H9 (cell line): ENCODE data around the gene FRZB. TPM values are rescaled to one million over a fixed set of nuclear protein-coding genes. Genes with fewer than 3 reads are reported as not detected.

Experiments used
- DNase-seq: peaks from one replicate; pipeline ENCODE4 v3.0.0-alpha.2; 2017
- H2AFZ ChIP-seq: one replicate; pipeline ENCODE4 v1.6.1; 2013; ENCODE audit warnings: mild to moderate bottlenecking, low read length, control low read depth, moderate library complexity
- H2AK5ac ChIP-seq: 2 replicates; pipeline ENCODE4 v1.6.1; 2013; ENCODE audit warnings: low read length, control low read depth, mixed read lengths; ENCODE audit not compliant: insufficient read length
- H2BK120ac ChIP-seq: one replicate; pipeline ENCODE4 v1.6.1; 2013; ENCODE audit warnings: low read depth, mild to moderate bottlenecking, low read length, control low read depth, inconsistent platforms; ENCODE audit not compliant: poor library complexity, severe bottlenecking
- H2BK12ac ChIP-seq: 2 replicates; pipeline ENCODE4 v1.6.1; 2013; ENCODE audit warnings: low read length, control low read depth, mixed read lengths, low read depth; ENCODE audit not compliant: insufficient read length
- H2BK15ac ChIP-seq: 2 replicates; pipeline ENCODE4 v1.6.1; 2013; ENCODE audit warnings: low read depth, low read length, control low read depth
- H2BK20ac ChIP-seq: one replicate; pipeline ENCODE4 v1.6.1; 2013; ENCODE audit warnings: low read depth, mild to moderate bottlenecking, low read length, control low read depth, inconsistent platforms; ENCODE audit not compliant: poor library complexity, severe bottlenecking
- H2BK5ac ChIP-seq: 2 replicates; pipeline ENCODE4 v1.6.1; 2013; ENCODE audit warnings: low read length, control low read depth, mixed read lengths; ENCODE audit not compliant: insufficient read length
- H3K14ac ChIP-seq: 2 replicates; pipeline ENCODE4 v1.6.1; 2013; ENCODE audit warnings: low read length, control low read depth; ENCODE audit not compliant: insufficient read depth
- H3K18ac ChIP-seq: 2 replicates; pipeline ENCODE4 v1.6.1; 2013; ENCODE audit warnings: low read depth, mild to moderate bottlenecking, mixed read lengths, low read length, control low read depth; ENCODE audit not compliant: insufficient read length
- H3K23ac ChIP-seq: 2 replicates; pipeline ENCODE4 v1.6.1; 2013; ENCODE audit warnings: low read length, control low read depth, mixed read lengths, low read depth; ENCODE audit not compliant: insufficient read length
- H3K23me2 ChIP-seq: 2 replicates; pipeline ENCODE4 v1.6.1; 2013; ENCODE audit warnings: low read depth, mild to moderate bottlenecking, mixed read lengths, low read length, control low read depth; ENCODE audit not compliant: insufficient read length, poor library complexity, severe bottlenecking
- H3K27ac ChIP-seq: 2 replicates; pipeline ENCODE4 v1.5.1; 2013; ENCODE audit warnings: low read length, control low read depth, mixed read lengths, low read depth; ENCODE audit not compliant: insufficient read length
- H3K27me3 ChIP-seq: 2 replicates; pipeline ENCODE4 v1.6.1; 2013; ENCODE audit warnings: low read length, control low read depth, inconsistent platforms; ENCODE audit not compliant: insufficient read depth
- H3K4ac ChIP-seq: 2 replicates; pipeline ENCODE4 v1.6.1; 2013; ENCODE audit warnings: low read depth, mild to moderate bottlenecking, control low read depth, inconsistent platforms, low read length, moderate library complexity
- H3K4me1 ChIP-seq: 2 replicates; pipeline ENCODE4 v1.6.1; 2013; ENCODE audit warnings: low read length, control low read depth, inconsistent platforms; ENCODE audit not compliant: insufficient read depth
- H3K4me2 ChIP-seq: 2 replicates; pipeline ENCODE4 v1.6.1; 2013; ENCODE audit warnings: low read length, control low read depth, mixed read lengths; ENCODE audit not compliant: insufficient read length, insufficient read depth
- H3K56ac ChIP-seq: 2 replicates; pipeline ENCODE4 v1.6.1; 2013; ENCODE audit warnings: low read depth, mild to moderate bottlenecking, mixed read lengths, low read length, control low read depth; ENCODE audit not compliant: insufficient read length
- H3K79me1 ChIP-seq: 2 replicates; pipeline ENCODE4 v1.6.1; 2013; ENCODE audit warnings: low read depth, mild to moderate bottlenecking, moderate library complexity, low read length, control low read depth, inconsistent platforms; ENCODE audit not compliant: insufficient read depth, poor library complexity, severe bottlenecking
- H3K79me2 ChIP-seq: 2 replicates; pipeline ENCODE4 v1.6.1; 2013; ENCODE audit warnings: low read length, control low read depth, inconsistent platforms; ENCODE audit not compliant: insufficient read depth
- H3K9ac ChIP-seq: 2 replicates; pipeline ENCODE4 v1.6.1; 2013; ENCODE audit warnings: low read length, control low read depth, mixed read lengths; ENCODE audit not compliant: insufficient read length; ENCODE audit errors: extremely low read depth
- H3K9me3 ChIP-seq: one replicate; pipeline ENCODE4 v1.6.1; 2013; ENCODE audit warnings: low read depth, low read length, inconsistent platforms; ENCODE audit not compliant: control insufficient read depth
- H3T11ph ChIP-seq: one replicate; pipeline ENCODE4 v1.6.1; 2013; ENCODE audit warnings: mild to moderate bottlenecking, low read length, control low read depth, inconsistent platforms
- H4K20me1 ChIP-seq: one replicate; pipeline ENCODE4 v1.6.1; 2013; ENCODE audit not compliant: control insufficient read depth, insufficient read length, insufficient read depth
- H4K5ac ChIP-seq: 2 replicates; pipeline ENCODE4 v1.6.1; 2013; ENCODE audit warnings: low read depth, mild to moderate bottlenecking, mixed read lengths, low read length, control low read depth; ENCODE audit not compliant: insufficient read length
- H4K8ac ChIP-seq: replicated peaks from 2 replicates; pipeline ENCODE4 v1.6.1; 2013; ENCODE audit warnings: low read length, control low read depth, mixed read lengths, low read depth; ENCODE audit not compliant: insufficient read length
- H4K91ac ChIP-seq: 2 replicates; pipeline ENCODE4 v1.6.1; 2013; ENCODE audit warnings: low read depth, mild to moderate bottlenecking, moderate library complexity, mixed read lengths, low read length, control low read depth; ENCODE audit not compliant: insufficient read length
- H3K27ac Mint-ChIP-seq, 3 experiments: 2 replicates in 2 of 3; 3 replicates in 1 of 3; pipeline ENCODE4 v1.8.0; 2020 to 2021; ENCODE audit warnings: mixed read lengths in 3 of 3, mild to moderate bottlenecking in 1 of 3, moderate library complexity in 1 of 3
- H3K27me3 Mint-ChIP-seq: 2 replicates; pipeline ENCODE4 v1.8.0; 2021; ENCODE audit warnings: low read depth, mild to moderate bottlenecking, moderate library complexity, mixed read lengths
- H3K36me3 Mint-ChIP-seq, 3 experiments: 2 replicates in 2 of 3; 3 replicates in 1 of 3; pipeline ENCODE4 v1.8.0; 2020 to 2021; ENCODE audit warnings: low read depth in 3 of 3, mixed read lengths in 3 of 3; ENCODE audit not compliant: insufficient read depth in 1 of 3
- H3K4me1 Mint-ChIP-seq, 2 experiments: 2 replicates each; pipeline ENCODE4 v1.8.0; 2020; ENCODE audit warnings: mixed read lengths in 2 of 2
- H3K4me3 Mint-ChIP-seq, 2 experiments: 2 replicates in 1 of 2; 3 replicates in 1 of 2; pipeline ENCODE4 v1.8.0; 2020 to 2021; ENCODE audit warnings: mild to moderate bottlenecking in 2 of 2, mixed read lengths in 2 of 2, moderate library complexity in 1 of 2
- H3K9me3 Mint-ChIP-seq, 2 experiments: 2 replicates in 1 of 2; 3 replicates in 1 of 2; pipeline ENCODE4 v1.8.0; 2020; ENCODE audit warnings: mild to moderate bottlenecking in 2 of 2, mixed read lengths in 2 of 2, moderate library complexity in 1 of 2
- CTCF ChIP-seq: fragments of 200-600 bp; sonication (generic); conservative IDR thresholded peaks from 3 replicates; pipeline ENCODE4 v1.8.0; 2021; ENCODE audit warnings: antibody characterized with exemption, mild to moderate bottlenecking
- WGBS: extraction: QIAGEN DNeasy Blood & Tissue Kit; methylation state at CpG from one replicate; pipeline ENCODE4 v1.1.7; 2013; ENCODE audit warnings: missing lambda C conversion rate, low lambda C conversion rate, mixed read lengths; ENCODE audit not compliant: insufficient read length; ENCODE audit errors: extremely low coverage; 5-methylcytosine and 5-hydroxymethylcytosine counted together
- total RNA-seq: library from RNA; stranded (reverse); gene quantifications from 2 replicates; pipeline ENCODE4 v1.2.1, GENCODE V29; 2021

FRZB gene
- total RNA-seq, 1 experiment from 2014 or later, result 1.1 TPM

GRCh38 chr2:182890773-182891378 lies 24.4 kb upstream of the FRZB start:
- Histone ChIP-seq H3K27ac (no peak overlapping the region), H3K4me1 (no peaks in the 10 kb centered on the region), H3K23ac (no peak overlapping the region)

More at GRCh38 chr2:182890773-182891378, 24.4 kb upstream of the FRZB start:
- TF ChIP-seq CTCF, result no peak
- no peak overlapping the region for H2BK20ac ChIP-seq
- H4K8ac ChIP-seq, result no peak overlapping the region
- H3K9me3 ChIP-seq, result no peaks in the 10 kb centered on the region
- no peak overlapping the region for H3K27ac Mint-ChIP-seq
- DNase-seq, result no peak
- H3K27me3 ChIP-seq, result no peaks in the 10 kb centered on the region; the same call in 1 of the 2 replicates
- H3K18ac ChIP-seq, result no peak overlapping the region
- 0 out of 4 replicates have a peak, but pooled peaks cover 0 to 3% of the 10 kb centered on the region in 2 experiments for H3K4me1 Mint-ChIP-seq
- H2BK120ac ChIP-seq, result no peak overlapping the region
- H2BK5ac ChIP-seq, result no peak overlapping the region
- no peak overlapping the region for H2BK12ac ChIP-seq
- no CpG with 5 or more reads among the region's 3 CpGs for WGBS
- H2AK5ac ChIP-seq, result no peak overlapping the region
- H4K20me1 ChIP-seq, result no peaks in the 10 kb centered on the region
- no peaks in the 10 kb centered on the region for H3K23me2 ChIP-seq
- no peak overlapping the region for H4K91ac ChIP-seq
- H3K14ac ChIP-seq, result no peak overlapping the region
- H3K27me3 Mint-ChIP-seq, result peaks cover 2% of the 10 kb centered on the region; the same call in 1 of the 2 replicates
- no peak overlapping the region for H3K4me3 Mint-ChIP-seq
- no peaks in the 10 kb centered on the region; a peak in 1 of 5 replicates for H3K9me3 Mint-ChIP-seq
- no peak overlapping the region for H4K5ac ChIP-seq
- no peak overlapping the region for H2BK15ac ChIP-seq
- H3T11ph ChIP-seq, result no peak overlapping the region
- no peak overlapping the region for H2AFZ ChIP-seq
- H3K56ac ChIP-seq, result no peak overlapping the region
- H3K36me3 Mint-ChIP-seq, result no peaks in the 10 kb centered on the region; a peak in 1 of 7 replicates
- no peak overlapping the region for H3K4ac ChIP-seq
- H3K79me2 ChIP-seq, result no peaks in the 10 kb centered on the region
- no peak overlapping the region for H3K9ac ChIP-seq
- no peak overlapping the region for H3K4me2 ChIP-seq
- no peaks in the 10 kb centered on the region for H3K79me1 ChIP-seq
